HCT116 (cell line): ENCODE results near the gene FGFR3. TPM values are rescaled to one million over a fixed set of nuclear protein-coding genes. Genes with fewer than 3 reads are reported as not detected.

Source experiments
- ATAC-seq: fragments of 200-7000 bp; cut with Tn5 transposase; 2 replicates; pipeline ENCODE4 v1.9.1; 2020; ENCODE audit warnings: mild to moderate bottlenecking, moderate library complexity
- BruUV-seq: library from RNA; stranded (reverse); fragments of 400-500 nt; replicated peaks from 2 replicates; lab custom pipeline; 2021; lab: Mats Ljungman, UMichigan
- CTCF ChIA-PET: fragments of 300-600 bp; sonication (Branson Sonifier 250); formaldehyde crosslinking; loops from one replicate; lab custom pipeline; 2021; ENCODE audit warnings: antibody characterized with exemption; lab: Charles Lee
- POLR2A ChIA-PET: fragments of 300-600, 350-600 bp; sonication (Branson Sonifier 250); formaldehyde crosslinking; loops from one replicate; lab custom pipeline; 2021; ENCODE audit warnings: antibody characterized with exemption; lab: Charles Lee
- RAD21 ChIA-PET, 2 experiments: fragments of 300-600 bp; sonication (Branson Sonifier 250); formaldehyde crosslinking; loops; one replicate each; lab custom pipeline; 2023; ENCODE audit warnings: low total read pairs in 2 of 2; ENCODE audit not compliant: uncharacterized antibody in 2 of 2, unreplicated experiment in 2 of 2, low non-redundant PET in 1 of 2; lab: Charles Lee
- DNase-seq: peaks from one replicate; pipeline ENCODE4 v3.0.0-alpha.2; 2010; ENCODE audit warnings: low read depth, low spot score
- H2AFZ ChIP-seq: fragments of 200-600 bp; shearing (Covaris generic), sonication (generic); 2 replicates; pipeline ENCODE4 v1.6.1; 2017; ENCODE audit warnings: low read depth, mixed run types, mixed read lengths, antibody characterized with exemption, low read length; ENCODE audit not compliant: poor library complexity, severe bottlenecking
- H3K27ac ChIP-seq: 2 replicates; pipeline ENCODE4 v1.5.1; 2012; ENCODE audit warnings: low read depth, low read length
- H3K27me3 ChIP-seq: fragments of 200-600 bp; sonication (generic); 2 replicates; pipeline ENCODE4 v1.6.1; 2016; ENCODE audit warnings: mixed run types, low read length, mixed read lengths; ENCODE audit not compliant: insufficient read depth
- H3K36me3 ChIP-seq, 2 experiments: fragments of 200-500 bp in 1 of 2; fragments of 200-600 bp in 1 of 2; sonication (Bioruptor generic) in 1 of 2; sonication (generic) in 1 of 2; 2 replicates each; pipeline versions ENCODE4 v1.5.1 to v1.6.1; 2014 to 2016; ENCODE audit warnings: low read length in 2 of 2, inconsistent platforms in 1 of 2, mixed read lengths in 1 of 2, mixed run types in 1 of 2; ENCODE audit not compliant: insufficient read depth in 2 of 2, control insufficient read depth in 1 of 2
- H3K4me1 ChIP-seq, 2 experiments: fragments of 200-600 bp in 1 of 2; sonication (generic) in 1 of 2; 2 replicates each; pipeline versions ENCODE4 v1.5.1 to v1.6.1; 2012 to 2017; ENCODE audit warnings: low read length in 2 of 2, inconsistent platforms in 1 of 2, mild to moderate bottlenecking in 1 of 2, mixed read lengths in 1 of 2, mixed run types in 1 of 2, moderate library complexity in 1 of 2; ENCODE audit not compliant: insufficient read depth in 2 of 2, control insufficient read depth in 1 of 2
- H3K4me2 ChIP-seq: fragments of 200-600 bp; sonication (generic); 2 replicates; pipeline ENCODE4 v1.6.1; 2017; ENCODE audit warnings: mixed run types, low read length, mixed read lengths
- H3K4me3 ChIP-seq, 2 experiments: fragments of 200-600 bp in 1 of 2; sonication (generic) in 1 of 2; replicated peaks in 1 of 2; 2 replicates each; pipeline ENCODE4 v1.5.1; 2011 to 2016; ENCODE audit warnings: low read length in 2 of 2, control low read depth in 1 of 2, low read depth in 1 of 2, mild to moderate bottlenecking in 1 of 2, mixed read lengths in 1 of 2, mixed run types in 1 of 2
- H3K79me2 ChIP-seq: fragments of 200-600 bp; sonication (generic); 2 replicates; pipeline ENCODE4 v1.6.1; 2017; ENCODE audit warnings: mild to moderate bottlenecking, mixed run types, low read length, moderate library complexity, mixed read lengths; ENCODE audit not compliant: insufficient read depth
- H3K9ac ChIP-seq: fragments of 200-600 bp; sonication (generic); 2 replicates; pipeline ENCODE4 v1.6.1; 2016; ENCODE audit warnings: low read length, mixed read lengths
- H3K9me2 ChIP-seq: fragments of 200-600 bp; sonication (generic), shearing (Covaris generic); 2 replicates; pipeline ENCODE4 v1.6.1; 2017; ENCODE audit warnings: mixed run types, mild to moderate bottlenecking, moderate library complexity; ENCODE audit not compliant: insufficient read depth
- H3K9me3 ChIP-seq, 2 experiments: fragments of 200-500 bp in 1 of 2; fragments of 200-600 bp in 1 of 2; sonication (Bioruptor generic) in 1 of 2; sonication (generic) in 1 of 2; 2 replicates each; pipeline ENCODE4 v1.6.1; 2014 to 2017; ENCODE audit warnings: low read length in 2 of 2, mixed read lengths in 2 of 2, inconsistent platforms in 1 of 2, low read depth in 1 of 2, mild to moderate bottlenecking in 1 of 2, mixed run types in 1 of 2, moderate library complexity in 1 of 2; ENCODE audit not compliant: control insufficient read depth in 1 of 2, insufficient read depth in 1 of 2
- H4K20me1 ChIP-seq: fragments of 200-600 bp; sonication (generic), shearing (Covaris generic); 2 replicates; pipeline ENCODE4 v1.6.1; 2017; ENCODE audit warnings: mixed run types, mild to moderate bottlenecking, moderate library complexity; ENCODE audit not compliant: insufficient read depth
- CBX3 ChIP-seq: IDR thresholded peaks from 2 replicates; pipeline ENCODE4 v1.6.1; 2012; ENCODE audit warnings: low read depth
- EGR1 ChIP-seq: IDR thresholded peaks from 2 replicates; pipeline ENCODE4 v1.6.1; 2012; ENCODE audit warnings: low read depth
- EZH2 ChIP-seq: fragments of 200-600 bp; sonication (generic); IDR thresholded peaks from 2 replicates; pipeline ENCODE4 v1.6.1; 2017; ENCODE audit warnings: antibody characterized with exemption, mixed run types
- EZH2phosphoT487 ChIP-seq: fragments of 200-600 bp; IDR thresholded peaks from 2 replicates; pipeline ENCODE4 v1.6.1; 2018; ENCODE audit warnings: antibody characterized with exemption, borderline replicate concordance
- POLR2AphosphoS5 ChIP-seq: IDR thresholded peaks from 2 replicates; pipeline ENCODE4 v1.6.1; 2011; ENCODE audit warnings: mild to moderate bottlenecking, low read depth, low read length, moderate library complexity
- RAD21 ChIP-seq: IDR thresholded peaks from 2 replicates; pipeline ENCODE4 v1.6.1; 2012; ENCODE audit warnings: low read depth, mild to moderate bottlenecking
- SP1 ChIP-seq: IDR thresholded peaks from 2 replicates; pipeline ENCODE4 v1.6.1; 2012; ENCODE audit warnings: low read depth
- ZFX ChIP-seq: fragments of 450-650 bp; IDR thresholded peaks from 2 replicates; pipeline ENCODE4 v1.6.1; 2017
- intact Hi-C: fragments of 100-400 bp; cut with micrococcal nuclease; formaldehyde crosslinking; loops from 2 replicates; pipeline ENCODE4 v1.10.0; 2022
- total RNA-seq: library from RNA; stranded (reverse); gene quantifications from one replicate; pipeline ENCODE4 v1.2.1, GENCODE V29; 2021; ENCODE audit not compliant: unreplicated experiment
- TF ChIP-seq, protein P1 (sequence below): IDR thresholded peaks from 2 replicates; pipeline ENCODE4 v1.6.1; 2012; ENCODE audit warnings: low read depth
- TF ChIP-seq, protein P2 (sequence below): IDR thresholded peaks from 2 replicates; pipeline ENCODE4 v1.6.1; 2012

The FGFR3 gene
- total RNA-seq, 1 experiment from 2014 or later: 31.7 TPM

DNA sequence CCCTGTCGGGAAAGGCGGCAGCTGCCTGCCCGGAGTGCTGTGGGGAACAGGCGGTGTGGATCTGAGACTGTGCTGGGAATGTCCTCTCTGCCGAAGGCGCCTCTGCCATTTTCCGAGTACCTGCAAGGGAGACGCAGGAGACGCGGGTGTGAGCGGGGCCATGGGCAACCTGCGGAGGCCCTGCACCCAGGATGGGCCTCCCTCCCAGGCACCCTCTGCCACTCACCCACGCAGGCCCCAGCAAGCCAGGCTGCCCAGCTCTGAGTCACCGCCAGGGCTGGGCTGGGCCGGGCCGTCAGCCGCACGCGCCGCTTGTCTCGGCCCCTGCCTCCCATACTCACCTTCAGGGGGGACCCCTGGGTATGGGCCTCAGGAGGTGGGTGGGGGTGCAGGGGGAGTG is 3.5 kb upstream of the FGFR3 start (continued):
- no peak for TF ChIP-seq RAD21

DNA sequence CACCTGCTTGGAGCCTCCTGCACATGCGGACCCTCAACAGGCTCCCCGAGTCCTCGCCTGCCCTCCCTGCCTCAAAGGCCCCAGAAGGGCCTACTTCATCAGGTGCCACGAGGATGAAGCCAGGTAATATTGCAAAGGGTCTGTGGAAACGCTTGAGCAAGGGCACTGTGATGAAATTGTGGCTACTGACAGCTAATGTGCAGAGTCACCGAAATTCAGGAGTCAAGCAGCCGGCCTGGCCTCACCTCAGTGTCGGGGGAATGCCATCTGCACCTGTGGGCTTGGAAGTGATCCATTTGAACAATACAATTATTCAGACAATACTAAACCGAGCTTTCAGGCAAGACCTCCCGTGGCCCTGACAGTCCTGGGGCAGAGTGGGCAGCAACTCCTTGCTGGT is 3.1 kb upstream of the FGFR3 start:
- no peaks in the 10 kb centered on the region for H3K27me3 ChIP-seq
- ATAC-seq (no peak), DNase-seq (no peak)
- RAD21 ChIA-PET: no interaction called here
- peaks cover 0 to 12% of the 10 kb centered on the region in 2 experiments; a peak in 3 of 4 replicates for H3K4me1 ChIP-seq
- H3K9me2 ChIP-seq: no peaks in the 10 kb centered on the region
- intact Hi-C loops: no loop called here
- H3K4me3 ChIP-seq: no peak overlapping the region
- H3K4me2 ChIP-seq: no peak overlapping the region
- no peaks in the 10 kb centered on the region; the same call in 1 of the 2 replicates for H3K79me2 ChIP-seq
- CTCF ChIA-PET: no interaction called here
- H3K36me3 ChIP-seq: no peaks in the 10 kb centered on the region
- H3K9ac ChIP-seq: no peak overlapping the region
- H4K20me1 ChIP-seq: no peaks in the 10 kb centered on the region
- H3K9me3 ChIP-seq: no peaks in the 10 kb centered on the region
- POLR2A ChIA-PET: no interaction called here
- no peak overlapping the region for H2AFZ ChIP-seq
- no TSS peak for BruUV-seq
- no peak overlapping the region for H3K27ac ChIP-seq
- no peak for TF ChIP-seq POLR2AphosphoS5
- TF ChIP-seq SP1: no peak
- no peak for TF ChIP-seq ZFX
- TF ChIP-seq, protein P1, sequence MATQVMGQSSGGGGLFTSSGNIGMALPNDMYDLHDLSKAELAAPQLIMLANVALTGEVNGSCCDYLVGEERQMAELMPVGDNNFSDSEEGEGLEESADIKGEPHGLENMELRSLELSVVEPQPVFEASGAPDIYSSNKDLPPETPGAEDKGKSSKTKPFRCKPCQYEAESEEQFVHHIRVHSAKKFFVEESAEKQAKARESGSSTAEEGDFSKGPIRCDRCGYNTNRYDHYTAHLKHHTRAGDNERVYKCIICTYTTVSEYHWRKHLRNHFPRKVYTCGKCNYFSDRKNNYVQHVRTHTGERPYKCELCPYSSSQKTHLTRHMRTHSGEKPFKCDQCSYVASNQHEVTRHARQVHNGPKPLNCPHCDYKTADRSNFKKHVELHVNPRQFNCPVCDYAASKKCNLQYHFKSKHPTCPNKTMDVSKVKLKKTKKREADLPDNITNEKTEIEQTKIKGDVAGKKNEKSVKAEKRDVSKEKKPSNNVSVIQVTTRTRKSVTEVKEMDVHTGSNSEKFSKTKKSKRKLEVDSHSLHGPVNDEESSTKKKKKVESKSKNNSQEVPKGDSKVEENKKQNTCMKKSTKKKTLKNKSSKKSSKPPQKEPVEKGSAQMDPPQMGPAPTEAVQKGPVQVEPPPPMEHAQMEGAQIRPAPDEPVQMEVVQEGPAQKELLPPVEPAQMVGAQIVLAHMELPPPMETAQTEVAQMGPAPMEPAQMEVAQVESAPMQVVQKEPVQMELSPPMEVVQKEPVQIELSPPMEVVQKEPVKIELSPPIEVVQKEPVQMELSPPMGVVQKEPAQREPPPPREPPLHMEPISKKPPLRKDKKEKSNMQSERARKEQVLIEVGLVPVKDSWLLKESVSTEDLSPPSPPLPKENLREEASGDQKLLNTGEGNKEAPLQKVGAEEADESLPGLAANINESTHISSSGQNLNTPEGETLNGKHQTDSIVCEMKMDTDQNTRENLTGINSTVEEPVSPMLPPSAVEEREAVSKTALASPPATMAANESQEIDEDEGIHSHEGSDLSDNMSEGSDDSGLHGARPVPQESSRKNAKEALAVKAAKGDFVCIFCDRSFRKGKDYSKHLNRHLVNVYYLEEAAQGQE: no peak
- TF ChIP-seq EGR1: no peak
- TF ChIP-seq EZH2phosphoT487: no peak
- no peak for TF ChIP-seq EZH2
- no peak for TF ChIP-seq CBX3
- TF ChIP-seq, protein P2, sequence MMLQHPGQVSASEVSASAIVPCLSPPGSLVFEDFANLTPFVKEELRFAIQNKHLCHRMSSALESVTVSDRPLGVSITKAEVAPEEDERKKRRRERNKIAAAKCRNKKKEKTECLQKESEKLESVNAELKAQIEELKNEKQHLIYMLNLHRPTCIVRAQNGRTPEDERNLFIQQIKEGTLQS: no peak
- TF ChIP-seq RAD21: no peak
- TF ChIP-seq, all 23 proteins: peak for 0
